ENCODE results near the gene PHLDB3.
"Not testable (repeated sequence)": the region's sequence is repeated elsewhere in the genome, so short reads cannot be mapped to it uniquely, and the experiment has no call there.

The PHLDB3 gene

DNA sequence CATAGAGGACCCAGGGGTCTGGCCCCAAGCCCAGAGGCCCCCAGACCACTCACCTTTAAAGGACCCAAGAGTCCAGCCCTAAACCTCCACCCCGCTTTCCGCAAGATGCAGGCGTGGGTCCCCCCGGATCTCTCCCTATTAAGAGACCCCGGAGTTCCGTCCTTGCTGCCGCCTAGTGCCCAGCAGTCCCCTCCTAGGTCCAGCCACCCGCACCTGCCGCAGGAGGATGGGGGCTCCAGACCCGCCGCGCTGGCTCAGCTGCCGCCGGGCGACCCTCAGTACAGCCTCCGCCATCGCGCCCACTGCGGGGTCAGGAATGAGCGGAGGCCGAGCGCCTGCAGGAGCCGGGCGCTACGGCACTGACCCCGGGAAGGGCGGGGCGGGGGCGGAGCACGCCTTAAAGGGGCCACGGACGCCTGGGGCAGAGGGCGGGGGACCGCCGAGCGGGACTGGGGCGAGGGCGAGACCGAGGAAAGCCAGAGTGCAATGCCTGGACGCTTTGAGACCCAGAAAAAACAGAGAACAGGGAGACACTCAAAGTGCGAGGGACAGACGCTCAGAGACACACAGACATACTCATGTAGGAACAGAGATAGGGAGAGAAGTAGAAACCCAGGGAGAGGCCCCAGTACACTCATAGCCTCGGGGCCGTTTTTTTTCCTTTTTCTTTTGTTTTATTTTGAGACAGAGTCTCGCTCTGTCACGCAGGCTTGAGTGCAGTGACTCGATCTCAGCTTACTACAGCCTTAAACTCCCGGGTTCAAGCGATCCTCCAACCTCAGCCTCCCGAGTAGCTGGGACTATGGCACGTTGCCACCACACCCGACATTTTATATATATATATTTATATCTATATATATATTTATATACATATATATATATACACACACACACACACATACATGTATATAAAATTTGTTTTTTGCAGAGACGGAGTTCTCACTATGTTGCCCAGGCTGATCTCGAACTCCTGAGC is 22.6 kb upstream of the PHLDB3 start, which contains the start of gene ETHE1:
ETHE1 (minus strand) TSS at position 318 of the 976 bp plus-strand sequence; CDS start at position 294, 24 bp downstream.
- peak; percentile 11 for DNase-seq

DNA sequence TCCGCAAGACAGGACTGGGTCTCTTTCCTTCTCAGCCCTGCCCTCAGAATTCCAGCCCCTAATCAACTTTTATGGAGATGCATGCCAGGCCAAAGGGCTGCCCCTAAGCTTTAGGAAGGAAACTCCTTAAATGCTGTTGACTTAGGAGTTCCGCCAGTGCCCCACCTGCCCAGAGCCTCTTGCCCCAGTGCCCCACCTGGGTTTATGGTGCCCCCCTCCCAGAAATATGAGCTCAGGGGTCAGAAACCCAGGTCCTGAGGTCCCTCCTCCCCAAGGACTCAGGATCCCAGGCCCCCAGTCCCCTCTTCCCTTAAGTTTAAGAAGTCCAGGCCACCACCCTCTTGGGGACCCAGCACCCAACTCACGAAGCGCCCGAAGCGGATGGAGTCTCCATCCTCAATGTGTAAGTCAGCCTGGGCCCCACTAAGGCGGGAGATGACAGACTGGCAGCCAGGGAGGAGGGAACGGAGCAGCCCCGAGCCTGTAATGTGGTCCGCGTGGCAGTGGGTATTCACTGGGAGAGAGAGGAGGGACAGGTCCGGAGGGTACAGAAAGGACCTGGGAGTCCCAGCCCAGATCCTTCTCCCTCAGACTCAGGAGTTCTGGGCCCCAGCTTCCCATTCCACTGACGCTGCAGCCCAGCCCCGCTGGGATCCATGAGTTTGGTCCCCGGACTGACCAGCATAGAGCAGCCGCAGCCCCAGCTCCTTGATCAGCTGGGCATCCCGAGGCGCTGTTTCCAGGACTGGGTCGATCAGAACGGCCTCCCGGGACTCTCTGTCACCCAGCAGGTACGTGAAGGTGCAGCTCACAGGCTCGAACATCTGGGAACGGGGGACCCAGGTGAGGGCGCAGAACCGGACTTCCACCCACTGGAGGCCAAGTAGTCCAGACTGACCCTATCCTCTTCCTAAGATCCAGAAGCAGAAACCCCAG is 21.6 kb upstream of the PHLDB3 start:
- no peak for DNase-seq

DNA sequence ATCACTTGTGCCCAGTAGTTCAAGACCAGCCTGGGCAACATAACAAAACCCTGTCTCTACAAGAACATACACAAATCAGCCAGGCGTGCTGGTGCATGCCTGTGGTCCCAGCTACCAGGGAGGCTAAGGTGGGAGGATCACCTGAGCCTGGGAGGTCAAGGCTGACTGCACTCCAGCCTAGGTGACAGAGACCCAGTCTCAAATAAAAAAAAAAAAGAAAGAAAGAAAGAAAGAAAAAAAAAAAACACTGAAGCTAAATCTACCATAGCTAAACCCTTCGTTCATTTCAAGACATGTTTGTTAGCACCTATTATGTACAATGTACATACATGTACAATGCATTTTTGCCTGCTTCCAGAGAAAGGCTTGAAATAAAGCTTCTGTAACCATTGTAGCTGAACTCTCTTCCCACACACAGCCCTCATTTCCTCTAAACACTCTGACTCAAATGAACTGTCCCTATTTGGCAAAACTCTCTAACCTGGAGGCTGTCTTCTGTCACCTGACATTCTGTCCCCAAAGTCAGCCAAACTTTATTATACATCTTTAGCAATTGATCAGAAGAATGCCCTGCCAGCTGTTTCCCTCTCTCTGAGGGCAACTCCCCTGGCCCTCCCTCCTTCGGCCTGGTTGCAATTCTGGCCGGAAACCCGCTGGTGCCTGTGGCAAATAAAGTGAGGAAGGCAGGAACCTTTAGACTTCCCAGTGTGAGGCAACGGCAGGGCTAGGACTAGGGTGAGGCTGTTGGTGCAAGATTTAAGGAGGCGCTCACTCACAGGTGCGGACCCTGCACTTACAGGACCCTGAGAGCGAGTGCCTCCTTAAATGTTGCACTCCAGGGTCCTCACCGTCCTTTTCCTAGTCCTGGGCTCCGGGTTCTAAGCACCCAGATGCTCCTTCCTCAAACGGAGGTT is 20.6 kb upstream of the PHLDB3 start:
- DNase-seq: no peak

DNA sequence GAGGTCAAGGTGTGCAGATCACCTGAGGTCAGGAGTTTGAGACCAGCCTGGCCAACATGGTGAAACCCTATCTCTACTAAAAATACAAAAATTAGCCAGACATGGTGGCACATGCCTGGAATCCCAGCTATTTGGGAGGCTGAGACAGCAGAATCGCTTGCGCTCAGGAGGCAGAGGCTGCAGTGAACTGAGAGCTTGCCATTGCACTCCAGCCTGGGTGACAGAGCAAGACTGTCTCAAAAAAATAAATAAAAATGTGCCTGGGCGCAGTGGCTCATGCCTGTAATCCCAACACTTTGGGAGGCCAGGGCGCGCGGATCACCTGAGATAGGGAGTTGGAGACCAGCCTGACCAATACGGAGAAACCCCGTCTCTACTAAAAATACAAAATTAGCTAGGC is 19.1 kb upstream of the PHLDB3 start:
- not testable (repeated sequence) for DNase-seq

DNA sequence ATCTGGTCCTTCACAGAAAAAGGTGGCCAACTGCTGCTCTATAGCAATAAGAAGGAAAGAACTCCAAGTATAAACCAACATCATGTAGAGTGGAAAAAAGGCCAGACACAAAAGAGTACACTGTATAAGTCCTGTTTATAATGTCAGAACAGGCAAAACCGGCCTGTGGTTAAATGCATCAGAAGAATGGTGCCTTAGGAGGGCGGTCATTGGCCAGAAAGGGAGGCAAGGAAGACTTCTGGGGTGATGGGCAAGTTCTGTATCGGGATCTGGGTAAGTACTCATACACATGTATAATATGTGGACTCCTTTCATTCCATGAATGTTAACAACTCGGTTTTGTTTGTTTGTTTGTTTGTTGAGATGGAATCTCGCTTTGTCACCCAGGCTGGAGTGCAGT is 18.4 kb upstream of the PHLDB3 start:
- DNase-seq: no peak

DNA sequence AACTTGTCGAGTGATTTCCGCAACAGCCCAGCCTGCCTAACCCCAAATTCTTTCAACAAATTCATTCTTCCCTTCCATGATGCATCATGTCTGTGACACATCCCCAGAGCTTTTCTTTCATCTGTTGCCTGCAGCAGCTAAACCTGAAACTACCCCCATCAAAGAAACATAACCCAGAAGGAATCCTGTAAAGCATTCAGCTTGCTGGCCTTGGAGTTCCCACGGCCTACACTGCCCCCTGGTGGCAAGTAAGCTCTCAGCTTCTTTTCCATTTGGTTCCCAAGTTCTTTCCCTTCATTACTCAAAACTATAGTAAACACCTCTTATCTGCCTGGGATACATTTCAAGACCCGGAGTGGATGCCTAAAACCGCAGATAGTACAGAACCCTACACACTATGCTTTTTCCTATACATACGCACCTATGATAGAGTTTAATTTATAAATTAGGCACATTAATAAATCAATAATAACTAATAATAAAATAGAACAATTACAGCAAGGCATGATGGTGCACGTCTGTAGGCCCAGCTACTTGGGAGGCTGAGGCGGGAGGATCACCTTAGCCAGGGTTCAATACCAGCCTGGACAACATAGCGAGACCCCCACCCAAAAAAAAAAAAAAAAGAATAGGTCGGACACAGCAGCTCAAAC is 15.0 kb upstream of the PHLDB3 start:
- peak; percentile 83 for DNase-seq

DNA sequence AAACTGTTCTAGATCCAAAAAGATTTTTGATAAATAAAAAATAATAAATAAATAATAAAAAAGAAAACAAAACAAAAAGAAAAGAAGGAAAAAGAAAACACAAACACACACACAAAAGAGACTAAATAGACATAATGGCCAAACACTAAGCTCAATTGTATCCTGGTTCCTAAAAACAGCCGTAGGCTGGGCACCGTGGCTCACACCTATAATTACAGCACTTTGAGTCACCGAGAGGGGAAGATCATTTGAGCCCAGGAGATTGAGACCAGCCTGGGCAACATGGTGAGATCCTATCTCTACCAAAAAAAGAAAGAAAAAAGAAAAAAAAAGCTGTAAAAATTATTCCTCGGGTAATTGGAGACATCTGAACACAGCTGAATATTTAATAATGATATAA is 13.5 kb upstream of the PHLDB3 start:
- DNase-seq: no peak

DNA sequence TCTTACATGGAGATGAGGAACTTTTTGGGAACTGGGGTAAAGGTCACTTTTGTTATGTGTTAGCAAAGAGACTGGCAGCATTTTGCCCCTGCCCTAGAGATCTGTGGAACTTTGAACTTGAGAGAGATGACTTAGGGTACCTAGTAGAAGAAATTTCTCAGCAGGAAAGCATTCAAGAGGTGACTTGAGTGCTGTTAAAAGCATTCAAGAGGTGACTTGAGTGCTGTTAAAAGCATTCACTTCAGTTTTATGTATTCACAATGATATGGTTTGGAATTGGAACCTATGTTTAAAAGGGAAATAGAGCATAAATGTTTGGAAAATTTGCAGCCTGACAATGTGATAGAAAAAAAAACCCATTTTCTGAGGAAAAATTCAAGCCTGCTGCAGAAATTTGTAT is 7.9 kb upstream of the PHLDB3 start:
- not testable (repeated sequence) for DNase-seq

DNA sequence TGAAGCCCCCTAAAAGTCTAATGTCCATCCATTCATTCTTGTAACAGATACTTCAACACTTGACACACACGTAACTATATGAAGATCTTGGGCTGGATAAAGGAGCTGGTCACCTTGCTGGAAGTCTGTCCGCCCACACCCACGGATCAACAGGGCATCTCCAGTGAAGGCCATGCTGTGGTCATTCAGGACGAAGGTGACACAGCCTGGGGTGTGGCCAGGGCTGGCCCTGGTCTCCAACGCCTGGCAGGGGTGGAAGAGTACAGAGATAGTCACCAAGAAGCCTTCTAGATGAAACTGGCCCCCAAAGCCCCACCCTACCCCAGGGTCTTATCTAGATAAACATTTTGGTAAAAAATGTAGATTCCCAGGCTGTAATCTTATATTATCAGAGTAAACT is 6.8 kb upstream of the PHLDB3 start:
- DNase-seq: no peak

DNA sequence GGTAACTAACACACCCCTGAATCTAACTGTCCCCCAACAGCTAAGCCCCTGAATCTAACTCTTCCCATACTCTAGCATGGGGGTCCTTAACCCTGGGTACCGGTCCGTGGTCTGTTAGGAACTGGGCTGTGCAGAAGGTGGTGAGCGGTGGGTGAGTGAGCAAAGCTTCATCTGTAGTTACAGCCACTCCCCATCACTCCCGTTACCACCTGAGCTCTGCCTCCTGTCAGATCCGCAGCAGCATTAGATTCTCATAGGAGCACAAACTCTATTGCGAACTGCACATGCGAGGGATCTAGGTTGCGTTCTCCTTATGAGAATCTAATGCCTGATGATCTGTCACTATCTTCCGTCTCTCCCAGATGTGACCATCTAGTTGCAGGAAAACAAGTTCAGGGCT is 6.2 kb upstream of the PHLDB3 start:
- DNase-seq: no peak

DNA sequence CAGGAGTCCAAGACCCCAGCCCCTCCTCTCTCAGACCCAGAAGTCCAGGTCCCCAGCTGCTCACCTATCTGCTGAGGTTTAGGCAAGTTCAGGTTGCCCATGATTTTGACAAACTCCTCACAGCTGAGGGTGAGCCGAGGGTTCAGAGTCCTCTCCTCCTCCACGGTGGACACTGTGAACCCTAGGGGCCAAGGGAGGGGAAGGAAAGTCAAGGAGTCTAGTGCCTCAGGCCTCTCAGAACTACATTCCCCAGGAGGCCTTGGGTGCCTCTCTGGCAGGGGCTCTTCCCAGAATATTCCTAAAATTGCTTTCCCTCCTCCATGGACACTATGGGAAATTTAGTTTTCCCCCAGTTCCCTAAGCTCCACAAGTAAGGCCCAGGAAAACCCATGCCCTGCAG is 3.3 kb upstream of the PHLDB3 start:
- DNase-seq: no peak

DNA sequence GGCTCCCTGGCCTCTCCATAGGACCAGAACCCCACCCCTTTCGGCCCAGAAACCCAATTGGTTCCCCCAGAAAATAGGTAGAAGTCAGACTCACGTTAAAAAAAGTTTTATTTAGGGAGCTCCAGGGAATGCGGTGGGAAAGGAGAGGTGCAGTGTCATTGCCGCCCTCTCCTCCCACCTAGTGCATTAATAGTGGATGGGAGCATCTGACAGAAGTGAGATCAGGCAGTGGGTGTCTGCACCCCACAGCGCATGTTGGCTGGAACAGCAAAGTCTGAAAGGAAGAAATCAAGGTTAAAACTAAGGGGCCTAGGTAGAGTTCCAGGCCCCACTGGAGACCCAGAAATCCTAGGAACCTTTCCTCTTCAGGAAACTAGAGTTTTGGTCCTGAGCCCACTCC is 2.1 kb upstream of the PHLDB3 start:
- DNase-seq: no peak

DNA sequence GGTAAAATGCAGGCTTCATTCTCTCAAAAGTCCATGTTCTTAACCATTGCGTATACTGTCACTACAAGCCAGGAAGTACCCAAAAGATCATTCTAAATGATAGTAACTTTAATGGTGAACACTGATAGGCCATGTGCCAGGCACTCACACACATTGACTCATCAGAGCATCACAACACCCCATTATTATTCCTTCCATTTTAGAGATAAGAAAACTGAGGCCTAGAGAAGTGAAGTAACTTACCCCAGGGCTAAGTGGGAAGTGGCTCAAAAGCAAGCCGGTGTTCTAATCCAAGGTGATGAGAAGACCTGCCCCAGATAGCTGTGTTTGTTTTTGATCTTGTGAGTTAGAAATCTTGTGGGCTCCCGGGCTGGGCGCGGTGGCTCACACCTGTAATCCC is 1.4 kb upstream of the PHLDB3 start:
- no peak for DNase-seq

DNA sequence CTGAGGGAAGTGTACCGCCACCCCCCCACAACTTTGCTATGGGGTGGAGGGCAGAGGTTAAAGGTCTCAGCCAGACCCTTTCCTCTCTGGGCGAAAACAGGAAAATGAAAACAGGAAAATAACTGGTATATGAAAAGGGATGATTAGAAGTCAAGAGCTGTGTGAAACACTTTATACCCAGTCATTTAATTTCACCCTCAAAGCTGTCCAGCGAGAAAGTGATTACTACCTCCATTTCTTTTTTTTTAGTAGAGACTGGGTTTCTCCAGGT is 575 bp upstream of the PHLDB3 start:
- DNase-seq: no peak

DNA sequence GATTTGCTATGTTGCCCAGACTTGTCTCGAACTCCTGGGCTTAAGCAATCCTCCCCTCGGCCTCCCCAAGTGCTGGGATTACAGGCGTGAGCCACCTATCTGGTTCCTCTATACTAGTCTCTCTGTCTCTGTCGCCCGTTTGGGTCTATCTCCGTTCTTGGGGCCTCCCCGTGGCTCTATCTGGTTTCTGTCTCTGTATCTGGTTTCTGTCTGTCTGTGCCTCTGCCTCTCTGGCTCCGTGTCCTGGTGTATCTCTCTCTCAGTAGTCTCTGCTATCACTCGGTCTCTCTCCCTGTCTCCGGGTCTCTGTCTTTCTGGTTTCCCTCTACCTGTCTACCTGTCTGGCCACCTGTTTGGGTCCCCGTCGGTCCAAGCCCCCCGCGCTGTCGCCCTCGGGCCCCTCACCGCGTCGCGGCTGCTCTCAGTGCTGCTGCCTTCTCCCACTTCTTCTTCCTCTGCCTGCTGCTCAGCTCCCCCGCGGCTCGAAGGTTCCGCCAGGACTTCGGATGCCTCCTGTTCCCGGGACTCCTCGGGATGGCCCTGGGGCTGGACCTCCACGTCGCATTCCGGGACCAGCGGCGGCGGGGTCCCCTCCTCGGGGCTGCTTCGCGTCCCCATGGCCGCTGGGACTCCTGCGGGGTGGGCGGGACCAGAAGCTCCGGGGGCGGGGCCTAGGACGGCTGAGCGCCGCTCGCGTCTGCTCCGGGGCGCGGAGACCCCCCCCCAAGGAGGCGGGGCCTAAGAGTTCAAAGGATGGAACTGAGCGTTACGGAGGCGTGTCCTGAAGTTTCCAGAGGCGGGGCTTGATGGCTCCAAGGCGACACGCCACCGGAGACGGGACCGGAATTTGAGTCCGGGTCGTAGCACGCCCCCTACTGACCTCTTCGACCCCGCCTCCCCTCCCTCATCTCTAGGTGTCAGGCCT is 783 bp downstream of the PHLDB3 start:
- peak; percentile 86 for DNase-seq

DNA sequence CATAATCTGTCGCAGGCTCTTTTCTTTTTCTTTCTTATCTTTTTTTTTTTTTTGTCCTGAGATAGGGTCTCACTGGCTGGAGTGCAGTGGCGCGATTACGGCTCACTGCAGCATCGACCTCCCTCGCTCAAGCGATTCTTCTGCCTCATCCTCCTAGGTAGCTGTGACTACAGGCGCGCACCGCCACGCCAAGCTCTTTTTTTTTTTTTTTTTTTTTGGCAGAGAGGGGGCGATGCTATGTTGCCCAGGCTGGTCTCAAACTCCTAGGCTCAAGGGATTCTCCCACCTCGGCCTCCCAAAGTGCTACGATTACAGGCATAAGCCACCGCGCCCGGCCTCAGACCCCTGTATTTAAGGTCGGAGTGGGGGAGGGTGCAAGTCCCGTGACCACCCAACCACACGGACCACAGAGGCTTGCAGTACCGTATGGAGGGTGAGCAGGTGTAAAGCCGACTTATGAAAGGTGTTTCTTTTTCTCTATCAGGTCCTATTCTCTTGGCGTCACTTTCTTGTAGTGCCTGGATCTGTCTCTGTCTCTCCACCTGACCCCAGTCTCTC is 2.0 kb downstream of the PHLDB3 start:
- DNase-seq: no peak

DNA sequence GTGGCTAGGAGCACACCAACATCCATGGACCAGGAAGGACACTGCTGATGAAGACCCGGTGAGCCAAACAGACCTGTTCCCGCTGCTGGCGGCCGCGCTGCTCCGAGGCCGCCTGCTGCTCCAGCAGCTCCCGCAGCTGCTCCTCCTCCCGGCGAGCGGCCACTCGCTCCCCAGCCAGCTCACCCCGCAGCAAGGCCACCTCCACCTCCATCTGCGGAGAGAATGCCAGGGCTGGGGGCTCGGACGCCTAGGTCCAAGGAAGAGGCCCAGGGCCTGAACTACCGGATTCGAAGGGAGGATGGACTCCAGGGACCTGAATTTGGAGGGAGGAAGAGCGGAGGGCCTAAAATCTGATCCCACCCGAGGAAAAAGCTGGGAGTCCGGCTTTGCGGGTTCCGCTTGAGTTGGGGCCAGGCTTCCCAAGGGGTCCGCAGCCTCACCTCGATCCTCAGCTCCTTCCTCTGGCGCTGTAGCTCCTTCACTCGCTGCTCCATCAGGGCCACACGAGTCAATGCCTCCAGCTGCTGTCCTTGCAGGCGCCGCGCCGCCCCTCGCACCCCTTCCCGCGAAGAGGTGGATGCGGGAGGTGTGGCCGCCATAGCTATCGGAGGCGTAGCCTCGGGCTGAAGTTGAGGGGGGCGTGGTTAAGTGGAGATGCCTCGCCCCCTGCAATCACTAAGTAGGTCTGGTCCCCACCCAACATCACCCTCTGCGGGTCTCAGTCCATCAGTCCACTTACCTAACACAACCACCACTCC is 2.7 kb downstream of the PHLDB3 start:
- DNase-seq: no peak

DNA sequence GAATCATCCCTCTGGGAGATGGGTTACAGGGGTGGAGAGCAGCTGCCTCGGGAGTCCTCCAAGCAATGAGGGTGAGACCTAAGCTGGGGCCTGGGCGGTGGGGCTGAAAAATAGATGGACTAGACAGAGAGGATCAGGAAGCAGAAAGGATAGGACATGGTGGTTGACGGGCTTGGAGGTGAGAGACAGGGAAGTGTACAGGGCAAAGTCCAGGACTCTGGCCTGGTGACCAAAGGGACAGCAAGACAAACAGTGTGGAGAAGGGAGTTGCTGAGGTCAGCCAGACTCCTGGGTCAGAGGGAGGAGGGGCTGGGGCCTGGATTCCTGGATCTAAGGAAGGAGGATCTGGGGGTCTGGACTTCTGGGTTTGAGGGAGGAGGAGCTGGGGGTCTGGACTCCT is 5.5 kb downstream of the PHLDB3 start:
- DNase-seq: no peak

DNA sequence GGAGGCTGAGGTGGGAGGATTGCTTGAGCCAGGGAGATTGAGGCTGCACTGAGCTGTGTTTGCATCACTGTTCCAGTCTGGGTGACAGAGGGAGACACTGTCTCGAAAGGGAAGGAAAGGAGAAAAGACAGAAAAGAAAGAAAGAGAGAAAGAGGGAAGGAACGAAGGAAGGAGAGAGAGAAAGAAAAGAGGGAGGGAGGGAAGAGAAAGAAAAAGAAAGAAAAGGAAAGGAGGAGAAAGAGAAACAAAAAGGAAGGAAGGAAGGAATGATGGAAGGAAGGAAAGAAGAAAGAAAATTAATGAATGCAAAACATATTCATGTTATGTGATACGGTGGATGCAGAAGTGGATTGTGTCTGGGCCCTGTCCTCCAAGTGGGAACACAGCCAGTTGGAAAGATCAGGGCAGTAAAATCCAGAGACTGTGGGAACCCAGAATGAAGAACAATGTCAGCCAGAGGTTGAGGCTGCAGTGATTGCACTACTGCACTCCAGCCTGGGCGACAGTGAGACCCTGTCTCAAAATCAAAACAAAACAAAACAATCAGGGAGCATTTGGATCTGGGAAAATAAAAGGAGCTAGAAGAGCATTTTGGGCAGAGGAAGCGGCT is 6.2 kb downstream of the PHLDB3 start:
- no peak for DNase-seq

DNA sequence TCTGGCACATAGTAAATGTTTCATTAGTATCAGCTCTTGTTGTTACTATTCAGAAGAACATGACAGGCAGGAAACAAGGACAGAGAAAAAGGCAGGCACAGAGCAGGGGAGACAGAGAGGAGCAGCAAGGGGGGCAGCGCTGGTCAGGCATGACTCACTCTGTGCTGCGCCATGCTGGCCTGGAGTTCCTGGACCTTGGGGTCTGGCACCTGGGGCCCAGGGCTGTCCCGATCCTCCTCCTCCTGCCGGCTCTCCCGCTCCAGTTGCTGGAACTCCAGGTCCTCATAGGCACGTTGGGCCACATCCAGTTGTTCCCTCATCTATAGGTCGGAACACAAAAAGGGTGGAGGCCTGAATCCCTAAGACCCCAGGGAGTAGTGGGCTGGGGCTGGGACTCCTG is 7.6 kb downstream of the PHLDB3 start:
- DNase-seq: no peak
